Hepatocyte (in vitro differentiated cells): Measurements from ENCODE around the gene LRFN3. TPM values are rescaled to one million over a fixed set of nuclear protein-coding genes. Genes with fewer than 3 reads are reported as not detected.

ENCODE experiments used
- DNase-seq: peaks from one replicate; pipeline ENCODE4 v3.0.0-alpha.2; 2016; ENCODE audit warnings: low spot score
- H2AFZ ChIP-seq: fragments of 200-600 bp; sonication (generic); 2 replicates; pipeline ENCODE4 v1.6.0; 2016; ENCODE audit warnings: antibody characterized with exemption, mild to moderate bottlenecking
- H3K27ac ChIP-seq: fragments of 200-600 bp; sonication (generic); 2 replicates; pipeline ENCODE4 v1.5.1; 2016; ENCODE audit warnings: mild to moderate bottlenecking
- H3K27me3 ChIP-seq: fragments of 200-600 bp; sonication (generic); 2 replicates; pipeline ENCODE4 v1.6.1; 2016
- H3K36me3 ChIP-seq: fragments of 200-600 bp; sonication (generic); replicated peaks from 2 replicates; pipeline ENCODE4 v1.5.1; 2016; ENCODE audit warnings: low read depth; ENCODE audit not compliant: insufficient read depth
- H3K4me1 ChIP-seq: fragments of 200-600 bp; sonication (generic); 2 replicates; pipeline ENCODE4 v1.5.1; 2016; ENCODE audit warnings: mild to moderate bottlenecking, moderate library complexity; ENCODE audit not compliant: insufficient read depth
- H3K4me2 ChIP-seq: fragments of 200-600 bp; sonication (generic); 2 replicates; pipeline ENCODE4 v1.6.0; 2016
- H3K4me3 ChIP-seq: fragments of 200-600 bp; sonication (generic); 2 replicates; pipeline ENCODE4 v1.5.1; 2016; ENCODE audit warnings: mild to moderate bottlenecking
- H3K79me2 ChIP-seq: fragments of 200-600 bp; sonication (generic); 2 replicates; pipeline ENCODE4 v1.6.0; 2017; ENCODE audit warnings: mild to moderate bottlenecking
- H3K9me2 ChIP-seq: fragments of 200-600 bp; sonication (generic); replicated peaks from 2 replicates; pipeline ENCODE4 v1.6.0; 2017; ENCODE audit warnings: mild to moderate bottlenecking; ENCODE audit not compliant: insufficient read depth
- H3K9me3 ChIP-seq: fragments of 200-600 bp; sonication (generic); 2 replicates; pipeline ENCODE4 v1.5.1; 2016; ENCODE audit warnings: low read depth, mild to moderate bottlenecking
- H4K20me1 ChIP-seq: fragments of 200-600 bp; sonication (generic); 2 replicates; pipeline ENCODE4 v1.6.0; 2016; ENCODE audit warnings: mild to moderate bottlenecking; ENCODE audit not compliant: insufficient read depth, poor library complexity, severe bottlenecking
- CTCF ChIP-seq: fragments of 200-600 bp; sonication (generic); IDR thresholded peaks from 2 replicates; pipeline ENCODE4 v1.5.1; 2016; ENCODE audit warnings: antibody characterized with exemption, mild to moderate bottlenecking; ENCODE audit not compliant: poor library complexity
- EZH2 ChIP-seq: fragments of 200-600 bp; sonication (generic); IDR thresholded peaks from 2 replicates; pipeline ENCODE4 v1.6.1; 2016; ENCODE audit warnings: antibody characterized with exemption, mild to moderate bottlenecking, borderline replicate concordance
- EZH2phosphoT487 ChIP-seq: fragments of 200-600 bp; sonication (generic); IDR thresholded peaks from one replicate; pipeline ENCODE4 v1.6.1; 2018; ENCODE audit warnings: antibody characterized with exemption, mild to moderate bottlenecking, low read depth, moderate library complexity; ENCODE audit not compliant: unreplicated experiment, severe bottlenecking
- WGBS: methylation state at CpG from one replicate; pipeline ENCODE4 v1.1.6; 2016; ENCODE audit warnings: low lambda C conversion rate; ENCODE audit errors: missing lambda C conversion rate; 5-methylcytosine and 5-hydroxymethylcytosine counted together
- polyA plus RNA-seq: library from polyadenylated mRNA; unstranded; fragments of >200 nt; fragmentation: Nextera tagmentation; extraction: Ambion mirVana; gene quantifications from 2 replicates; pipeline ENCODE4 v1.2.1, GENCODE V29; 2016
- total RNA-seq: library from RNA; depleted of rRNA; stranded (reverse); fragments of >200 nt; gene quantifications from 2 replicates; pipeline ENCODE4 v1.2.3, GENCODE V29; 2014

LRFN3 gene
- total and polyA plus RNA-seq, 2 experiments from 2014 or later: 4.7 to 19.2 TPM

GRCh38 chr19:35975608-35976214 lies 39.5 kb downstream of the LRFN3 start:
- DNase-seq: peak; percentile 62
- TF ChIP-seq EZH2phosphoT487 (no peak), EZH2 (no peak), CTCF (no peak)

GRCh38 chr19:35977446-35978222 lies 41.5 kb downstream of the LRFN3 start:
- no peaks in the 10 kb centered on the region for H3K36me3 ChIP-seq
- no peak overlapping the region for H3K4me3 ChIP-seq
- no peak for TF ChIP-seq EZH2
- no peak for TF ChIP-seq CTCF
- TF ChIP-seq EZH2phosphoT487: no peak
- H3K79me2 ChIP-seq: no peaks in the 10 kb centered on the region
- no peak overlapping the region for H3K4me2 ChIP-seq
- no peak overlapping the region for H3K27ac ChIP-seq
- WGBS: 60% methylated on average over 14 of the region's 14 CpGs
- no peaks in the 10 kb centered on the region for H3K9me2 ChIP-seq
- H3K27me3 ChIP-seq: peaks cover 8% of the 10 kb centered on the region
- H2AFZ ChIP-seq: no peak overlapping the region
- no peak for DNase-seq
- no peaks in the 10 kb centered on the region for H3K4me1 ChIP-seq
- H3K9me3 ChIP-seq: no peaks in the 10 kb centered on the region
- H4K20me1 ChIP-seq: no peaks in the 10 kb centered on the region

More at GRCh38 chr19:35975608-35976214, 39.5 kb downstream of the LRFN3 start:
- Histone ChIP-seq H3K79me2 (no peaks in the 10 kb centered on the region), H3K9me3 (no peaks in the 10 kb centered on the region), H3K27ac (no peak overlapping the region), H3K4me2 (no peak overlapping the region), H4K20me1 (no peaks in the 10 kb centered on the region), H3K36me3 (no peaks in the 10 kb centered on the region), H3K4me1 (no peaks in the 10 kb centered on the region), H3K27me3 (no peaks in the 10 kb centered on the region), H3K4me3 (no peak overlapping the region), H3K9me2 (no peaks in the 10 kb centered on the region), H2AFZ (no peak overlapping the region)
- 51% methylated on average over 5 of the region's 5 CpGs for WGBS

GRCh38 chr19:35978271-35978670 lies 42.1 kb downstream of the LRFN3 start:
- Histone ChIP-seq H3K27ac (no peak overlapping the region), H4K20me1 (no peaks in the 10 kb centered on the region), H3K27me3 (peaks cover 8% of the 10 kb centered on the region), H3K4me1 (no peaks in the 10 kb centered on the region), H3K4me3 (no peak overlapping the region), H2AFZ (no peak overlapping the region), H3K9me2 (no peaks in the 10 kb centered on the region), H3K36me3 (no peaks in the 10 kb centered on the region), H3K9me3 (no peaks in the 10 kb centered on the region), H3K79me2 (no peaks in the 10 kb centered on the region), H3K4me2 (no peak overlapping the region)
- TF ChIP-seq EZH2 (no peak), EZH2phosphoT487 (no peak), CTCF (no peak)
- 77% methylated on average over 2 of the region's 5 CpGs for WGBS
- DNase-seq: no peak
